Vagina (tissue), 2 donors: ENCODE results near the gene BICC1.

Experiments used
- CTCF ChIP-seq, 3 experiments: fragments of 450-650 bp in 2 of 3; fragments of 200-600 bp in 1 of 3; sonication (generic) in 1 of 3; IDR thresholded peaks; one replicate each; pipeline ENCODE4 v1.5.1; 2017 to 2019; ENCODE audit warnings: antibody characterized with exemption in 3 of 3, mild to moderate bottlenecking in 2 of 3, moderate library complexity in 2 of 3
- POLR2A ChIP-seq, 2 donors: fragments of 450-650 bp; IDR thresholded peaks; one replicate each; pipeline ENCODE4 v1.6.1; 2017; ENCODE audit warnings: antibody characterized with exemption in 2 of 2, mild to moderate bottlenecking in 2 of 2, moderate library complexity in 2 of 2
- POLR2AphosphoS5 ChIP-seq, 2 donors: sonication (generic); formaldehyde crosslinking; IDR thresholded peaks; one replicate each; pipeline ENCODE4 v1.9.0; 2017; ENCODE audit warnings: antibody characterized with exemption in 2 of 2, mild to moderate bottlenecking in 2 of 2, low read depth in 1 of 2; ENCODE audit not compliant: insufficient read depth in 1 of 2

- TF ChIP-seq CTCF (IDR thresholded peaks at IDR 0.05) (no peak), POLR2AphosphoS5 (IDR thresholded peaks at IDR 0.05; ENCODE audit: insufficient read depth in 1 of 2, low read depth in 1 of 2) (no peak), POLR2A (IDR thresholded peaks at IDR 0.05) (no peak)
These were observed 2.7 kb downstream of the BICC1 start for GRCh38 chr10:58515291-58515941.
